H1 (cell line): ENCODE data around the gene FKBP8. TPM values are rescaled to one million over a fixed set of nuclear protein-coding genes. Genes with fewer than 3 reads are reported as not detected.
"Not testable (repeated sequence)": the region's sequence is repeated elsewhere in the genome, so short reads cannot be mapped to it uniquely, and the experiment has no call there.

Experiments
- CTCF ChIA-PET: fragments of 300-600 bp; sonication (Branson Sonifier 250); formaldehyde crosslinking; loops from one replicate; lab custom pipeline; 2021; ENCODE audit not compliant: partially characterized antibody; lab: Charles Lee
- POLR2A ChIA-PET: fragments of 300-600 bp; sonication (Branson Sonifier 250); formaldehyde crosslinking; loops from one replicate; lab custom pipeline; 2021; ENCODE audit warnings: inconsistent platforms; ENCODE audit not compliant: partially characterized antibody; lab: Charles Lee
- DNase-seq, 2 experiments: peaks; one replicate each; pipeline versions ENCODE4 v3.0.0 to v3.0.0-alpha.2; 2010 to 2022; ENCODE audit warnings: low spot score in 2 of 2, low read depth in 1 of 2, mixed read lengths in 1 of 2
- FAIRE-seq: peaks from 2 replicates; lab custom pipeline; 2011; peaks lifted over from hg19 to GRCh38; lab: Jason Lieb, UNC
- H2AFZ ChIP-seq: 2 replicates; pipeline ENCODE4 v1.8.1; 2012; ENCODE audit warnings: low read length, inconsistent platforms
- H2AK5ac ChIP-seq: 2 replicates; pipeline ENCODE4 v1.6.1; 2013; ENCODE audit warnings: low read depth, low read length
- H2BK120ac ChIP-seq: replicated peaks from 2 replicates; pipeline ENCODE3; 2013; ENCODE audit warnings: low read depth, low read length, inconsistent platforms
- H2BK12ac ChIP-seq: 2 replicates; pipeline ENCODE4 v1.6.1; 2013; ENCODE audit warnings: low read depth, low read length
- H2BK15ac ChIP-seq: 2 replicates; pipeline ENCODE4 v1.6.1; 2013; ENCODE audit warnings: low read length
- H2BK20ac ChIP-seq: 2 replicates; pipeline ENCODE4 v1.6.1; 2013; ENCODE audit warnings: low read length
- H2BK5ac ChIP-seq: 2 replicates; pipeline ENCODE4 v1.6.1; 2013; ENCODE audit warnings: low read depth, low read length
- H3K14ac ChIP-seq: 2 replicates; pipeline ENCODE4 v1.6.1; 2013; ENCODE audit warnings: inconsistent platforms; ENCODE audit not compliant: insufficient read length
- H3K18ac ChIP-seq: 2 replicates; pipeline ENCODE4 v1.6.1; 2013; ENCODE audit warnings: low read length; ENCODE audit errors: extremely low read depth
- H3K23ac ChIP-seq: 2 replicates; pipeline ENCODE4 v1.6.1; 2013; ENCODE audit warnings: inconsistent platforms; ENCODE audit not compliant: insufficient read length
- H3K23me2 ChIP-seq: 2 replicates; pipeline ENCODE4 v1.6.1; 2013; ENCODE audit warnings: low read depth, low read length
- H3K27ac ChIP-seq: 2 replicates; pipeline ENCODE4 v1.6.1; 2011; ENCODE audit warnings: low read depth, low read length, inconsistent platforms
- H3K27me3 ChIP-seq, 4 experiments: replicated peaks in 1 of 4; 1 replicate in 1 of 4; 2 replicates in 3 of 4; pipeline versions ENCODE4 v1.6.1 to v1.8.1; 2011 to 2013; ENCODE audit warnings: low read length in 3 of 4, mild to moderate bottlenecking in 3 of 4, inconsistent platforms in 2 of 4, mixed read lengths in 2 of 4, moderate library complexity in 1 of 4; ENCODE audit not compliant: control insufficient read depth in 3 of 4, insufficient read depth in 3 of 4; ENCODE audit errors: extremely low read depth in 1 of 4
- H3K36me3 ChIP-seq, 4 experiments: 2 replicates each; pipeline versions ENCODE4 v1.6.1 to v1.8.1; 2011 to 2013; ENCODE audit warnings: mild to moderate bottlenecking in 4 of 4, low read length in 3 of 4, moderate library complexity in 2 of 4, control low read depth in 1 of 4, inconsistent platforms in 1 of 4; ENCODE audit not compliant: insufficient read depth in 4 of 4, control insufficient read depth in 2 of 4
- H3K4ac ChIP-seq: replicated peaks from 2 replicates; pipeline ENCODE3; 2013; ENCODE audit warnings: low read length, low read depth, mixed read lengths, inconsistent platforms; ENCODE audit not compliant: insufficient read length
- H3K4me1 ChIP-seq, 4 experiments: replicated peaks in 1 of 4; 1 replicate in 1 of 4; 2 replicates in 3 of 4; pipeline versions ENCODE4 v1.6.1 to v1.8.1; 2011 to 2013; ENCODE audit warnings: low read length in 3 of 4, inconsistent platforms in 2 of 4, mixed read lengths in 1 of 4; ENCODE audit not compliant: insufficient read depth in 4 of 4, control insufficient read depth in 3 of 4
- H3K4me2 ChIP-seq, 2 experiments: 2 replicates each; pipeline versions ENCODE4 v1.6.1 to v1.8.1; 2011 to 2013; ENCODE audit warnings: low read depth in 2 of 2, low read length in 2 of 2, control low read depth in 1 of 2, inconsistent platforms in 1 of 2, mild to moderate bottlenecking in 1 of 2; ENCODE audit not compliant: insufficient read depth in 1 of 2
- H3K4me3 ChIP-seq, 4 experiments: fragments of 200-600, 300-600 bp in 1 of 4; sonication (generic), shearing (Covaris generic), sonication (Bioruptor Twin) in 1 of 4; 2 replicates each; pipeline versions ENCODE4 v1.5.1 to v1.8.1; 2011 to 2016; ENCODE audit warnings: low read length in 4 of 4, low read depth in 3 of 4, control low read depth in 2 of 4, inconsistent platforms in 2 of 4, mild to moderate bottlenecking in 2 of 4, mixed read lengths in 1 of 4, moderate library complexity in 1 of 4; ENCODE audit not compliant: insufficient read depth in 2 of 4; ENCODE audit errors: extremely low read depth in 1 of 4
- H3K56ac ChIP-seq: replicated peaks from 2 replicates; pipeline ENCODE3; 2013; ENCODE audit warnings: low read depth, mild to moderate bottlenecking, mixed read lengths, low read length, inconsistent platforms; ENCODE audit not compliant: insufficient read length
- H3K79me1 ChIP-seq: 2 replicates; pipeline ENCODE4 v1.6.1; 2013; ENCODE audit warnings: low read depth, low read length, control low read depth
- H3K79me2 ChIP-seq, 2 experiments: 2 replicates each; pipeline versions ENCODE4 v1.6.1 to v1.8.1; 2012 to 2013; ENCODE audit warnings: low read length in 2 of 2, mild to moderate bottlenecking in 2 of 2, inconsistent platforms in 1 of 2; ENCODE audit not compliant: insufficient read depth in 2 of 2, control insufficient read depth in 1 of 2
- H3K9ac ChIP-seq, 4 experiments: replicated peaks in 1 of 4; 1 replicate in 1 of 4; 2 replicates in 3 of 4; pipeline versions ENCODE4 v1.6.1 to v1.8.1; 2011 to 2013; ENCODE audit warnings: low read depth in 3 of 4, low read length in 3 of 4, control low read depth in 2 of 4, mild to moderate bottlenecking in 2 of 4, moderate library complexity in 2 of 4, inconsistent platforms in 1 of 4; ENCODE audit errors: extremely low read depth in 1 of 4
- H3K9me3 ChIP-seq, 2 experiments: 2 replicates each; pipeline versions ENCODE4 v1.6.1 to v1.8.1; 2012 to 2013; ENCODE audit warnings: mild to moderate bottlenecking in 2 of 2, moderate library complexity in 2 of 2, control low read depth in 1 of 2, inconsistent platforms in 1 of 2, low read depth in 1 of 2, low read length in 1 of 2, mixed read lengths in 1 of 2; ENCODE audit not compliant: insufficient read depth in 2 of 2
- H4K20me1 ChIP-seq, 2 experiments: replicated peaks in 1 of 2; 2 replicates each; pipeline versions ENCODE3 to v1.8.1; 2011 to 2013; ENCODE audit warnings: inconsistent platforms in 2 of 2, low read length in 2 of 2, mild to moderate bottlenecking in 1 of 2; ENCODE audit not compliant: insufficient read depth in 2 of 2, control insufficient read depth in 1 of 2
- H4K5ac ChIP-seq: 2 replicates; pipeline ENCODE4 v1.6.1; 2013; ENCODE audit warnings: low read length, low read depth, mixed read lengths, inconsistent platforms; ENCODE audit not compliant: insufficient read length
- H4K8ac ChIP-seq: 2 replicates; pipeline ENCODE4 v1.8.0; 2013; ENCODE audit warnings: mild to moderate bottlenecking, moderate library complexity, low read length, inconsistent platforms; ENCODE audit not compliant: insufficient read depth; ENCODE audit errors: extremely low read depth
- H4K91ac ChIP-seq: replicated peaks from 2 replicates; pipeline ENCODE3; 2013; ENCODE audit warnings: low read length, mixed read lengths, inconsistent platforms; ENCODE audit not compliant: insufficient read length
- WGBS, 2 experiments: shearing (Covaris generic) in 1 of 2; methylation state at CpG; one replicate each; pipeline versions ENCODE4 v1.1.6 to v1.1.7; 2013 to 2015; ENCODE audit warnings: low lambda C conversion rate in 2 of 2, mixed read lengths in 2 of 2, inconsistent platforms in 1 of 2, low coverage in 1 of 2, missing lambda C conversion rate in 1 of 2; ENCODE audit not compliant: insufficient replicate concordance in 2 of 2, insufficient coverage in 1 of 2, insufficient read length in 1 of 2; ENCODE audit errors: extremely low coverage in 1 of 2, missing lambda C conversion rate in 1 of 2; 5-methylcytosine and 5-hydroxymethylcytosine counted together
- polyA plus RNA-seq, 7 experiments: library from polyadenylated mRNA; depleted of rRNA in 3 of 7; stranded (reverse) in 5 of 7; unstranded in 2 of 7; fragments of >200 nt in 5 of 7; fragments of 200-250 nt in 2 of 7; gene quantifications; 1 replicate in 5 of 7; 2 replicates in 1 of 7; 4 replicates in 1 of 7; pipeline versions ENCODE4 v1.2.1 to v1.2.3, GENCODE V29; 2011 to 2013; ENCODE audit warnings: missing spikeins in 2 of 7, mixed read lengths in 2 of 7
- total RNA-seq: library from RNA; stranded (reverse); fragmentation: NEBNext Ultra II Directional; extraction: Animal tissue kit (Norgen Biotek cat#: 25700); gene quantifications from 2 replicates; pipeline ENCODE4 v1.2.1, GENCODE V29; 2021

The FKBP8 gene
- total and polyA plus RNA-seq, 2 of the 8 experiments (the other 6 are each of a cell fraction or from before 2014, with no cell fraction given): 264 to 309 TPM

DNA sequence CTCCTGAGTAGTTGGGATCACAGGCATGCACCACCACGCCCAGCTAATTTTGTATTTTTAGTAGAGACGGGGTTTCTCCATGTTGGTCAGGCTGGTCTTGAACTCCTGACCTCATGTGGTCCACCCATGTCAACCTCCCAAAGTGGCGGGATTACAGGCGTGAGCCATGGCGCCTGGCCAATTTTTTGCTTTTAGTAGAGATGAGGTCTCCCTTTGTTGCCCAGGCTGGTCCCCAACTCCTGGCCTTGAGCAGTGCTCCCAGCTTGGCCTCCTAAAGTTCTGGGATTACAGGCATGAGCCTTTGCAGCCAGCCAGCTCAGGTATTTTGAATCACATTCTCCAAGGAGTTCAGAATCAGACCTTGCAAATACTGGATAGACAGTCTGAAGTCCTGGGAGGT is 49.4 kb upstream of the FKBP8 start:
- CTCF ChIA-PET: interaction anchor here (0.9 to 12.5 kb wide), 16 partner anchors 11 to 255 kb away, joined by 3 to 139 read pairs (median 6); partner anchors contain the start of gene FKBP8
- H2BK20ac ChIP-seq, H4K20me1 ChIP-seq, DNase-seq, H2AFZ ChIP-seq, H2BK15ac ChIP-seq, H3K79me1 ChIP-seq, H3K18ac ChIP-seq, H4K91ac ChIP-seq, H3K27me3 ChIP-seq, FAIRE-seq, H3K9ac ChIP-seq, H3K9me3 ChIP-seq, H2BK12ac ChIP-seq, H3K36me3 ChIP-seq, H2BK5ac ChIP-seq, H3K23ac ChIP-seq, H4K5ac ChIP-seq, H2BK120ac ChIP-seq, H3K56ac ChIP-seq, H3K14ac ChIP-seq, H3K4me3 ChIP-seq, H3K27ac ChIP-seq, H3K4ac ChIP-seq, H4K8ac ChIP-seq, H2AK5ac ChIP-seq, H3K79me2 ChIP-seq: not testable (repeated sequence)
- POLR2A ChIA-PET: interaction anchor here (0.6 to 10.3 kb wide), 17 partner anchors 11 to 264 kb away, joined by 3 to 112 read pairs (median 4); partner anchors contain the start of genes ELL, TMEM59L and UBA52
- 91% methylated on average over 5 of the region's 5 CpGs; no CpG with 5 or more reads in 1 of the 2 experiments for WGBS, 2 experiments
- H3K4me1 ChIP-seq: peaks cover 2 to 36% (median 25%) of the 10 kb centered on the region in 4 experiments
- H3K4me2 ChIP-seq: peak overlapping the region in 1 of 2 experiments; percentile 74; a peak in 1 of 4 replicates
- peaks cover 17% of the 10 kb centered on the region for H3K23me2 ChIP-seq
